Right lobe of liver (tissue), 4 donors: Measurements from ENCODE around the gene NKAIN2.

ENCODE experiments used
- CTCF ChIP-seq, 4 donors: fragments of 200-600 bp in 3 of 4; fragments of 450-650 bp in 1 of 4; IDR thresholded peaks; one replicate each; pipeline versions ENCODE4 v1.5.1 to v1.8.0; 2016 to 2022; ENCODE audit warnings: antibody characterized with exemption in 4 of 4, mild to moderate bottlenecking in 2 of 4
- POLR2A ChIP-seq: fragments of 450-650 bp; IDR thresholded peaks from one replicate; pipeline ENCODE4 v1.6.1; 2017; ENCODE audit warnings: antibody characterized with exemption, mild to moderate bottlenecking
- donor health status: DM: no; HTN: no; CAD: no.
- donor health status: DM: no; HTN: no; CAD: no.
- donor health status: DM: no; HTN: yes; CAD: no.

- TF ChIP-seq CTCF (IDR thresholded peaks at IDR 0.05): no peak
- no peak for TF ChIP-seq POLR2A
Measured at GRCh38 chr6:123895346-123895745, 91.7 kb downstream of the NKAIN2 start.
